GM21619 (cell line): Measurements from ENCODE around the gene CATSPERD.

Source experiments
- ATAC-seq: cut with Tn5 transposase; IDR thresholded peaks from one replicate; pipeline ENCODE4 v1.9.1; 2021; ENCODE audit not compliant: unreplicated experiment

The CATSPERD gene

GRCh38 chr19:5719961-5720790 lies at the start of gene CATSPERD, which contains the start of gene LONP1:
Gene CATSPERD, plus strand, starts transcription at chr19:5720637. Its CDS starts 101 bp downstream, at chr19:5720738.
Gene LONP1, minus strand, starts transcription at chr19:5720146. Its CDS starts 14 bp downstream, at chr19:5720132.
- peak; percentile 81 for ATAC-seq

DNA sequence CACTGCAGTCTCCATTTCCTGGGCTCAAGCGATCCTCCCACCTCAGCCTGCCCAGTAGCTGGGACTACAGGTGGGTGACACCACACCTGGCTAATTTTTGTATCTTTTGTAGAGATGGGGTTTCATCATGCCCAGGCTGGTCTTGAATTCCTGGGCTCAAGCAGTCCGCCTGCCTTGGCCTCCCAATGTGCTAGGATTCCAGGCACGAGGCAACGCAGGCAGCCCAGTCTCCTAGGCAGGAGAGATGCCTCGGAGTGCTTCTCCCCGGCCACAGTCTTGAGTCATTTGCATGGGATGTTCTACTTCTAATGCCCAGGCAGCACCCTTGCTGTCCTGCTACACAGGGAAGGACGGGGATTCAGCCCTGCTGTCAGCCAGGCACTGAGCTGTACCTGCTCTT lies 48.8 kb upstream of the CATSPERD start:
- ATAC-seq, result no peak

DNA sequence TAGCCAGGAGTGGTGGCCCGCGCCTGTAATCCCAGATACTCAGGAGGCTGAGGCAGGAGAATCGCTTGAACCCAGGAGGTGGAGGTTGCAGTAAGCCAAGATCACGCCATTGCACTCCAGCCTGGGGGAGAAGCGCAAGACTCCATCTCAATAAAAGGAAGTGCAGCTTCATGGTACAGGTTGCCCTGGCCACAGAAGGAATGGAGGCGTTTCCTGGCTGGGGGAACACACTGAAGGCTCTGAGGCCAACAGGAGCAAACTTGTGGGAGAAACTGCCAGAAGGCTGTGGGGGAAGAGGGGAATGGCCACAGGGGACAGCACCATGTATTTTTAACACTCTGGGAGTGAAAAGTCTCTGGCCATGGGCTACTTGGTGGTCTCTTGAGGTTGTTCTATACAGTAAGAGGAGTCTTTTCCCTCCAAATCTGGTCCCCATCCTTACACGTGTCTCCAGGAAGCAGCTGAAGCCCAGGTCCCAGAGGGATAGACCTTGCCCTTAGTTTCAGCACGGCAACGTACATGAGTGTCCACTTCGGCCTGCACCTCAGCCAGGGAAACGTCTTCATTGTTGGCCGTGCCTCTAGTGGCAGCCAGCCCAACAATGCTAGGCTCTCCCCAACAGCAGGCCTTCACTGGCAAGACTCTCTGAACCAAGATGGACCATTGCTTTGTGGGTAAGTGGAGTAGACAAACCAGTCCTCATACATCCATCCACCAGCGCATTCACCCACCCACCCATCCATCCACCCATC lies 47.6 kb upstream of the CATSPERD start:
- no peak for ATAC-seq

DNA sequence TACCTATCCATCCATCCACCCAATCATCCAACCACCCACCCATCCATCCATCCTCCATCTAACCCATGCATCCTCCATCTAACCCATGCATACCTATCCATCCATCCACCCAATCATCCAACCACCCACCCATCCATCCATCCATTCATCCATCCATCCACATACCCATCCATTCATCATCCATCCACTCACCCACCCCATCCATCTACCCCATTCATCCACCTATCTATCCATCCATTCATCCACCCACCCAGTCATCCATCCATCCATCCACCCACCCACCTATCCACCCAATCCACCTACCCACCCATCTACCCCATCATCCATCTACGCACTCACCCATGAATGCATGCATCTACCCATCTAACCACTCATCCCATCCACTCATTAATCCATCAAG lies 46.7 kb upstream of the CATSPERD start:
- ATAC-seq, result no peak

DNA sequence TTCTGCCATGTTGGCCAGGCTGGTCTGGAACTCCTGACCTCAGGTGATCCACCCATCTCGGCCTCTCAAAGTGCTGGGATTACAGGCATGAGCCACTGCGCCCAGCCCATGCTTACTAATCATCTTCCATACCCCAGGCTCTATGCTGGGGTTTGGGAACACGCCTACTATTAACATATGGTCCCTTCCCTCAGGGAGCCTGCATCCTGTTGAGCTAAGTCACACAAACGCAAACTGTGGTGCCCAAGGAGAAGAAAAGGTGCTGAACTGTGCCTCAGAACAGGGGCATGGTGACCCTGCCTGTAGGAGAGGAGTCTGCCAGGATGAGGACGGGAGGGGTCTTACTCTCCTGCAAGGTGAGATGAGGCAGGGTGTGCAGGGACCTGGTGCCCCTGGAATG lies 45.7 kb upstream of the CATSPERD start:
- ATAC-seq, result no peak

DNA sequence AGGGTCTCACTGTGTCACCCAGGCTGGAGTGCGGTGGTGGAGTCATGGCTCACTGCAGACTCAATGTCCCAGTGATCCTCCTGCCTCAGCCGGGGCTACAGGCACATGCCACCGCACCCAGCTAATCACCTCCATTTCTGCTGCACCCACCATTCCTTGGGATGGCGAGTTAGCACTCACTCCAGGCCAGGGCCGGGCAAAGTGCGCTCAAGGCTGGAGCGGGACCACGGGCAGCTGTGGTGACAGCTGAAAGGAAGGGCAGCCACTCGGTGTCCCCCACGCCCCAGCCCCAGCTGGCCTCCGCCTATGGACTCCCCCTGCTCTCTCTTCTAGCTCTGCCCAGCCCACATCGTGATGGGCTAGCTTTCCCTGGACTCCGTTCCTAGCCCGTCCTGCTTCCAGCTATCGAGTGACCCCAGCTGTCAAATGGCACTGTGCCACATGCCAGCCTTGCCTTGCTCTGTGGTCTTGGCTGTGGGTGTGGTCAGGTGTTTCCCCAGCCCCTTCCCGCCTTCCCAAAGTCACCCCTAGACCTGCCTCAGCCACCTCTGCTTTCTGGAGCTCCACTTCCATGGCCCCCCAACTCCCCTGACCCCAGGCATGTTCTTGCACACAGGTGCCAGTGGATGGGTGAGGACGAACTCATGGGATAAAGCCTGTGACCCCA lies 44.2 kb upstream of the CATSPERD start:
- no peak for ATAC-seq

- no peak for ATAC-seq
These were observed 43.7 kb upstream of the CATSPERD start for GRCh38 chr19:5676772-5677105.

DNA sequence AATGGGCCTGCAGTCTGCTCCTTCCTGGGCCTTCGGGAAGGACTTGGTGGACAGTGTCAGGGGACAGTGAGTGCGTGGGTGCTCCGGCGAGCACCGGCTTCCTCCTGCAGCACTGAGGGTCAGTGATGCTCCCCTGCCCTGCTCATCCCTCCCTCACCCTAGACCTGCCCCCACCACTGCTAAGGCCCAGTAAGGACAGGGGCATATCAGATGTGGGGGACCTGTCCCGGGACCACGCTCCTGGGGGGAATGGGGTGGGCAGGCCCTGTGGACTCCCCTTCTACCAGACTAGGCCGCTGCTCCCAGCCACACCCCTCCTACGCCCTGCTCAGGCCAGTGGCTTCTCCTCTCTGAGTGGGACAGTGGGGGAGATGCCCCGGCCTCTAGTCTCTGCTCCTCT lies 43.3 kb upstream of the CATSPERD start:
- no peak for ATAC-seq

GRCh38 chr19:5677580-5677979 lies 42.9 kb upstream of the CATSPERD start:
- ATAC-seq, result no peak

GRCh38 chr19:5678071-5678718 lies 42.2 kb upstream of the CATSPERD start:
- ATAC-seq, result no peak

DNA sequence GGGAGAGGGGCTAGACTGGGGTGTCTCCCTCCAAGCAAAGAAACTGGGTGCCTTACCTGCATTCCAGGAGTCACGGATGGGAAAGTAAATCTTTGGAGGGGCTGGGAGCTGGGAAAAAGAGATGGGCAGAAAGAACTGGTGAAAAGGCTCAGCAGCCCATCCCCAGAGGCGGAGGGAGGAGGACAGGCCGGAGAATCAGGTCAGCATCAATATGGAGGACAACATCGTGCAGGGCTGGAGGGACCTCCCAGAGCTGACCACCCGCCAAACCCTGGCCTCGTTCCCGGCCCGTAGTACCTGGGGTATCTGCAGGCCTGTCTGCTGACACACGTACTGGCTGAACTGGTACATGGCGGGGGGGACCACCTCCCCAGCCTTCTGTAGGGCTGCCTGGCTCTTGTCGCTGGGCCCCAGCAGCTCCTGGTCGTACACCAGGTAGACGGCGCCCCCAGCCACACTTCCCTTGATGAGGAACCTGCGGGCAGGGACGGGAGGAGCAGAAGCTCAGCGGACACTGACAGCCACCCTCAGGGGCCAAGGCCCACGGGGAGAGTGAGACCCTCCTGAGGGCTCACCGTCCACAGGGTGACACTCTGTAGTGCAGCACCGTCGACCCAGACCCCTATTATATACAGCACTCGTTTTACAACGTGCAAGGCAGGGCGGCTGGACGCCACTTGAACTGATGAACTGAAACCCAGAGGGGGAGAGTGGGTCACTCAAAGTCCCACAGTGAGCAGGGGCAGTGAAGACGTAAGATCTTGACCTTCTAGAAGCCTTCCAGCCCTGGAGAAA lies 41.0 kb upstream of the CATSPERD start:
- ATAC-seq, result no peak

GRCh38 chr19:5680084-5680436 lies 40.4 kb upstream of the CATSPERD start:
- ATAC-seq, result no peak

DNA sequence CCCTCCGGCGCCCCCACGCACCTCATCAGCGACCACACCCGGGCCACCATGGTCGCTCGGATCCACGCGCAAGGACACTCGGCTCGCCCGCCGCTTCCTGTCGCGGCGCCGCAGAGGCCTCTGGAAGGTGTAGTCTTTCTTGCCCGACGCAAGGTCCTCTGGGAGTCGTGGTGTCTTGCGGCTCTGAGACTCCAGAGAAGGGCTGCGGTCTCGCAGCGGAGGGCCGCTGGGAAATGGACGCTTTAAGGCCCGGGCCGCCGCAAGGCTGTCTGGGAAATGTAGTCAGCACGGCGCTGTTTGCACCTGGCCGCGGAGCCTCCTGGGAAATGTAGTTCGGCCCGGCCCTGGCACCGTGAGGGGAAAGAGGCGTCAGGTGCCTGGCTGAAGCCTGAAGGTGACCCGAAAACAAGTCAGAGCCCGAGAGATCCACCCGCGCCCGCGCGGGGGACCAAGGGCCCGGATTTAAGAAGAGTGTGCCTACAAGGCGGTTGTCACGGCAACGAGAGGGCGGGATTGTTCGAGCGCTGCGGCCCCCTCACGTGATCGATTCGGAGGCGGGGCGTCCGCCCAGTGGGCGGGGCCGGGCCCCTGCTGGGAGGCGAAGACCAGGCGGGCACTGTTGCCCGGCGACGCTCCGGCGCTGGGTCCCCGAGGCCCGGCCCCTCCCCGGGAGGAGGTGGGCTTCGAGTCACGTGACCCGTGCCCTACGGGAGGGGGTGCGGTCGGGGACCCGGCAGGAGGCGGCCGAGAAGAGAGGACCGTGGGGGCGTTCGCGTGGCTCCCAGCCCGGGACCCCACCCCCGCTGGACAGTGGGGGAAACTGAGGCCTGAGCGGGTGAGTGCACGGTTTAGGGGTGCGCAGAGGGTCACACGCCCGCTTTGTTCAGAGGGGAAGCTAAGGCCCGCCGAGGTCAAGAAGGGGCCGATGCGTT lies 39.7 kb upstream of the CATSPERD start, which contains the start of the genes HSD11B1L and MICOS13:
Gene HSD11B1L, plus strand, starts transcription at position 591 of the 932 bp plus-strand sequence. CDS start 3,806 bp downstream, outside the sequence.
Gene MICOS13, minus strand, starts transcription at position 80 of the 932 bp plus-strand sequence. Its CDS starts 30 bp downstream, at position 50.
- ATAC-seq, result peak; percentile 83

- no peak for ATAC-seq
These were observed 38.9 kb upstream of the CATSPERD start for GRCh38 chr19:5681391-5682106.

- no peak for ATAC-seq
These were observed 38.3 kb upstream of the CATSPERD start for GRCh38 chr19:5682107-5682482.

DNA sequence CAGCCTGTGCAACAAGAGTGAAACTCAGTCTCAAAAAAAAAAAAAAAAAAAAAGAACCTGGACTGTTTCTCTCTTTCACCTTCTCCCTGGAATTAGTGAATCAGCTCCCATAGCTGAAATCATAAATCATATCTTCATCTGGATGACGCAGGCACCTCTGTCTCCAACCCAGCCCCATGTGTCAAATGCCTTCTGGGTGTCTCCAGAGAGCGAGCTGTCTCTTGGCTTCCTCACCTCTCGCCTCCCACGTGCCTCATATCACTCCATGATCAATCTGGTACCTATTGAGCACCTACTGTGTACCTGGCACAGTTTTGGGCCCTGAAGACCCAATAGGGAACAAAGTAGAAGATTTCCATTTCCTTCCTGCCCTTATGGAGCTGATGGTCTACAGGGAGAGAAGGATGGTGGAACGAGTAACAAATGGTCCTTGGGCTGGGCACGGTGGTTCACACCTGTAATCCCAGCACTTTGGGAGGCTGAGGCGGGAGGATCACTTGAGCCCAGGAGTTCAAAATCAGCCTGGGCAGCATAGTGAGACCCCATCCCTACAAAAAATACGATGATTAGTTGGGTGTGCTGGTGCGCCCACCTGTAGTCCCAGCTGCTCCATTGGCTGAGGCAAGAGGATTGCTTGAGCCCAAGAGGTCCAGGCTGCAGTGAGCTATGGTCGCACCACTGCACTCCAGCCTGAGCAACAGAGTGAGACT lies 37.1 kb upstream of the CATSPERD start:
- no peak for ATAC-seq

- no peak for ATAC-seq
These were observed 35.6 kb upstream of the CATSPERD start for GRCh38 chr19:5684694-5685430.
